Astrocyte (in vitro differentiated cells and primary cell): ENCODE measurements around the gene PODN.

Experiments used
- EZH2 ChIP-seq: IDR thresholded peaks from 2 replicates; pipeline ENCODE4 v1.6.1; 2012; ENCODE audit warnings: mild to moderate bottlenecking, low read length, inconsistent platforms; ENCODE audit not compliant: insufficient read depth
- TF ChIP-seq, protein P1 (sequence below): IDR thresholded peaks from 2 replicates; pipeline ENCODE4 v1.5.1; 2011; ENCODE audit warnings: low read depth, mild to moderate bottlenecking, inconsistent platforms, low read length, moderate library complexity; ENCODE audit not compliant: insufficient read depth

DNA sequence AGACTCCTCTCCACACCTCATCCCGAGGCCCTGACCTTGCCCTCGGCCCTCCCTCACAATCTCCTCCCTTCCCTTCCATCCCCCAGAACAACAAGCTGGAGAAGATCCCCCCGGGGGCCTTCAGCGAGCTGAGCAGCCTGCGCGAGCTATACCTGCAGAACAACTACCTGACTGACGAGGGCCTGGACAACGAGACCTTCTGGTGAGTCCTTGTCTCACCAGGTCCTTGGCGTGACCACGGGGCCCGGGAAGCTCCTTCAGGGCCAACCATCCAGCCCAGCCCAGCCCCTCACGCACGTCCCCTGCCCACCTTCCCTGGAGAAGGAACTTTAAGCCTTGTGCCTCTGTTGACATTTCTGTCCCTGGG lies 15.6 kb downstream of the PODN start:
- TF ChIP-seq, protein P1, sequence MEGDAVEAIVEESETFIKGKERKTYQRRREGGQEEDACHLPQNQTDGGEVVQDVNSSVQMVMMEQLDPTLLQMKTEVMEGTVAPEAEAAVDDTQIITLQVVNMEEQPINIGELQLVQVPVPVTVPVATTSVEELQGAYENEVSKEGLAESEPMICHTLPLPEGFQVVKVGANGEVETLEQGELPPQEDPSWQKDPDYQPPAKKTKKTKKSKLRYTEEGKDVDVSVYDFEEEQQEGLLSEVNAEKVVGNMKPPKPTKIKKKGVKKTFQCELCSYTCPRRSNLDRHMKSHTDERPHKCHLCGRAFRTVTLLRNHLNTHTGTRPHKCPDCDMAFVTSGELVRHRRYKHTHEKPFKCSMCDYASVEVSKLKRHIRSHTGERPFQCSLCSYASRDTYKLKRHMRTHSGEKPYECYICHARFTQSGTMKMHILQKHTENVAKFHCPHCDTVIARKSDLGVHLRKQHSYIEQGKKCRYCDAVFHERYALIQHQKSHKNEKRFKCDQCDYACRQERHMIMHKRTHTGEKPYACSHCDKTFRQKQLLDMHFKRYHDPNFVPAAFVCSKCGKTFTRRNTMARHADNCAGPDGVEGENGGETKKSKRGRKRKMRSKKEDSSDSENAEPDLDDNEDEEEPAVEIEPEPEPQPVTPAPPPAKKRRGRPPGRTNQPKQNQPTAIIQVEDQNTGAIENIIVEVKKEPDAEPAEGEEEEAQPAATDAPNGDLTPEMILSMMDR: no peak
- TF ChIP-seq EZH2: no peak
